NCI-H748 (cell line): ENCODE data around the gene LDB1.

ENCODE experiments used
- DNase-seq: peaks from one replicate; lab custom pipeline; 2025; ENCODE audit not compliant: unreplicated experiment; lab: John Stamatoyannopoulos, UW

LDB1 gene

GRCh38 chr10:102064868-102065560, 55.2 kb downstream of the LDB1 start, which contains the start of gene HPS6:
Gene HPS6 (plus strand): TSS chr10:102065349. CDS start chr10:102065475, 126 bp downstream.
- DNase-seq: peak; percentile 90

DNA sequence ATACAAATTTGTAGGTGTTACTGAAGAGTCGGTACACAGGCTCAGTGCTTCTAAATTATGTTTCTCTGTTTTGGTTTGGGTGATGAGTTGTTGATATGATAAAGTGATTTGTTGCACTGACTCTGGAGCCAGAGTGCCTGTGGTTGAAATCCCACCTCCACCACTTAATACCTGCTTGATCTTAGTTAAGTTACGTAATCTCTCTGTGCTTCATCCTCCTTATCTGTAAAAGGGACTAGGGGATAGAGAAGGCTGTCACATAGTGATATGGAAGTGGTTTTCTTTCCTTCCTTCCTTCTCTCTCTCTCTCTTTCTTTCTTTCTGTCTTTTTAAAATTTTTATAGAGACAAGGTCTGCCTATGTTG, 55.7 kb downstream of the LDB1 start:
- DNase-seq: no peak

DNA sequence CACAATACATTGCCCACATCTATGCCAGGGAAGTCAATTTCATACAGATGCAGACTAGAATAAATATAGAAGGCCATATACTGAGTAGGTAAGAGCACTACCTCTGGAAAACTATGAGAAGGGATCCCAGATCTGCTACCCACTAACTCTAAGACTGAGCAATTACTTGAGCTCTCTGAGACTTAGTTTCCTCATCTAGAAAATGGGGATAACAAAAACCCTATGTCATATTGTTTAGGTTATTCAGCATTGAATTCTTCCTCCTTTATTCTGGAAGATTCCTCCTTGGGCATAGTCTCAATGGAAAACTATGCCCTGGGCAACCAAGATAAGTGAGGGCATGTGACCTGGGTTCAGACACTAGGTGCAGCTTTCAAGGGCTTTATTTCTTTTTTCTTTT, 60.2 kb downstream of the LDB1 start:
- no peak for DNase-seq
